HepG2 (cell line): Measurements from ENCODE around the gene CARD19. TPM values are rescaled to one million over a fixed set of nuclear protein-coding genes. Genes with fewer than 3 reads are reported as not detected.
A peak's percentile ranks its signal among the peaks of the same experiment; 100 is the strongest.

Experiments used
- ATAC-seq: fragments of 200-7000 bp; cut with Tn5 transposase; 3 replicates; pipeline ENCODE4 v1.9.1; 2020; ENCODE audit warnings: mild to moderate bottlenecking, moderate library complexity
- BruUV-seq: library from RNA; stranded (reverse); fragments of 400-500 nt; replicated peaks from 2 replicates; lab custom pipeline; 2021; lab: Mats Ljungman, UMichigan
- CTCF ChIA-PET: fragments of 300-600 bp; formaldehyde crosslinking; extraction: SDS; loops from one replicate; lab custom pipeline; 2021; ENCODE audit warnings: low total read pairs, inconsistent platforms, low intra/inter-chr PET ratio; lab: Yijun Ruan, JAX
- POLR2A ChIA-PET: fragments of 350-600 bp; sonication (Branson Sonifier 250); formaldehyde crosslinking; loops from one replicate; lab custom pipeline; 2020; ENCODE audit warnings: antibody characterized with exemption, inconsistent platforms; lab: Yijun Ruan, JAX
- DNase-seq: peaks from one replicate; pipeline ENCODE4 v3.0.0-alpha.2; 2015; ENCODE audit warnings: low spot score
- FAIRE-seq: peaks from 3 replicates; lab custom pipeline; 2011; peaks lifted over from hg19 to GRCh38; lab: Jason Lieb, UNC
- H2AFZ ChIP-seq: one replicate; pipeline ENCODE4 v1.6.1; 2011; ENCODE audit warnings: low read length, inconsistent platforms
- H3K27ac ChIP-seq: fragments of 300-600 bp; 3 replicates; pipeline ENCODE4 v1.8.0; 2011; ENCODE audit warnings: mixed run types, mild to moderate bottlenecking, mixed read lengths, low read length, inconsistent platforms; ENCODE audit not compliant: insufficient read depth; ENCODE audit errors: extremely low read length
- H3K27me3 ChIP-seq, 2 experiments: fragments of 200-600 bp in 1 of 2; 2 replicates in 1 of 2; 3 replicates in 1 of 2; pipeline versions ENCODE4 v1.6.0 to v1.8.0; 2011; ENCODE audit warnings: low read length in 2 of 2, mild to moderate bottlenecking in 2 of 2, moderate library complexity in 2 of 2, inconsistent platforms in 1 of 2; ENCODE audit not compliant: insufficient read depth in 2 of 2, control insufficient read depth in 1 of 2
- H3K36me3 ChIP-seq, 2 experiments: fragments of 200-600 bp in 1 of 2; replicated peaks in 1 of 2; 2 replicates in 1 of 2; 3 replicates in 1 of 2; pipeline versions ENCODE4 v1.5.1 to v1.8.0; 2011; ENCODE audit warnings: low read length in 2 of 2, inconsistent platforms in 1 of 2; ENCODE audit not compliant: insufficient read depth in 2 of 2, control insufficient read depth in 1 of 2
- H3K4me1 ChIP-seq: 2 replicates; pipeline ENCODE4 v1.5.1; 2012; ENCODE audit warnings: low read length, inconsistent platforms; ENCODE audit not compliant: insufficient read depth
- H3K4me2 ChIP-seq: 2 replicates; pipeline ENCODE4 v1.6.0; 2011; ENCODE audit warnings: low read depth, low read length, inconsistent platforms
- H3K4me3 ChIP-seq, 3 experiments: fragments of 200-600 bp in 1 of 3; sonication (generic), shearing (Covaris generic) in 1 of 3; replicated peaks in 1 of 3; 2 replicates each; pipeline ENCODE4 v1.5.1; 2011 to 2016; ENCODE audit warnings: low read length in 3 of 3, inconsistent platforms in 2 of 3, low read depth in 2 of 3, mild to moderate bottlenecking in 2 of 3, control low read depth in 1 of 3, mixed read lengths in 1 of 3; ENCODE audit not compliant: insufficient read depth in 1 of 3
- H3K79me2 ChIP-seq: one replicate; pipeline ENCODE4 v1.6.1; 2011; ENCODE audit warnings: low read length, inconsistent platforms; ENCODE audit not compliant: insufficient read depth
- H3K9ac ChIP-seq: 2 replicates; pipeline ENCODE4 v1.6.0; 2011; ENCODE audit warnings: mild to moderate bottlenecking, low read depth, low read length, inconsistent platforms; ENCODE audit not compliant: insufficient read depth
- H3K9me3 ChIP-seq: 2 replicates; pipeline ENCODE4 v1.5.1; 2012; ENCODE audit warnings: mild to moderate bottlenecking, low read length
- H4K20me1 ChIP-seq: 2 replicates; pipeline ENCODE4 v1.6.0; 2011; ENCODE audit warnings: inconsistent platforms, mild to moderate bottlenecking, low read length, moderate library complexity; ENCODE audit not compliant: insufficient read depth
- DPF2 ChIP-seq: sonication (generic); formaldehyde crosslinking; IDR thresholded peaks from 2 replicates; pipeline ENCODE4 v1.4.0; 2020; ENCODE audit warnings: mild to moderate bottlenecking, low read depth, missing genetic modification reagents, borderline replicate concordance
- FOXC1 ChIP-seq: sonication (generic); formaldehyde crosslinking; IDR thresholded peaks from 2 replicates; pipeline ENCODE4 v1.8.0; 2022; ENCODE audit warnings: mild to moderate bottlenecking, missing genetic modification reagents, borderline replicate concordance
- PRDM15 ChIP-seq: sonication (generic); formaldehyde crosslinking; IDR thresholded peaks from 2 replicates; pipeline ENCODE4 v1.4.0; 2020; ENCODE audit warnings: missing genetic modification reagents
- ZBTB44 ChIP-seq: sonication (generic); formaldehyde crosslinking; IDR thresholded peaks from 2 replicates; pipeline ENCODE4 v1.4.0; 2020; ENCODE audit warnings: missing genetic modification reagents
- ZNF678 ChIP-seq: sonication (generic); formaldehyde crosslinking; IDR thresholded peaks from 2 replicates; pipeline ENCODE4 v1.4.0; 2020; ENCODE audit warnings: mild to moderate bottlenecking, missing genetic modification reagents
- ZNF724P ChIP-seq: sonication (generic); formaldehyde crosslinking; IDR thresholded peaks from 2 replicates; pipeline ENCODE4 v1.8.0; 2022; ENCODE audit warnings: missing genetic modification reagents, borderline replicate concordance
- WGBS: methylation state at CpG from one replicate; pipeline ENCODE4 v1.1.6; 2017; ENCODE audit warnings: low lambda C conversion rate; 5-methylcytosine and 5-hydroxymethylcytosine counted together
- in situ Hi-C: cut with HindIII; loops from 2 replicates; pipeline ENCODE4 v1.10.0; 2017; ENCODE audit warnings: low pct_unique_long_range_greater_than_20kb; ENCODE audit not compliant: extremely low pct_ligation_motif_present
- intact Hi-C: fragments of 100-400 bp; cut with micrococcal nuclease; formaldehyde crosslinking; loops from one replicate; pipeline ENCODE4 v1.10.0; 2022; ENCODE audit not compliant: unreplicated experiment
- polyA plus RNA-seq, 8 experiments: library from polyadenylated mRNA; depleted of rRNA in 3 of 8; stranded (reverse) in 7 of 8; unstranded in 1 of 8; fragments of >200 nt; fragmentation: Illumina TruSeq in 4 of 8; extraction: Trizol in 4 of 8; gene quantifications; 2 replicates each; pipeline versions ENCODE4 v1.2.1 to v1.2.3, GENCODE V29; 2011 to 2016; ENCODE audit warnings: low read depth in 4 of 8, missing spikeins in 1 of 8, mixed read lengths in 1 of 8; ENCODE audit not compliant: insufficient read depth in 1 of 8
- total RNA-seq, 5 experiments: library from RNA; depleted of rRNA; stranded (reverse); fragments of >200 nt; fragmentation: Illumina TruSeq; extraction: Trizol; gene quantifications; 2 replicates each; pipeline ENCODE4 v1.2.3, GENCODE V29; 2016; ENCODE audit warnings: low read depth in 1 of 5
- TF ChIP-seq, protein P1 (sequence below): sonication (generic); formaldehyde crosslinking; IDR thresholded peaks from 2 replicates; pipeline ENCODE4 v1.4.0; 2020; ENCODE audit warnings: low read depth, missing genetic modification reagents
- TF ChIP-seq, protein P2 (sequence below): sonication (generic); formaldehyde crosslinking; IDR thresholded peaks from 2 replicates; pipeline ENCODE4 v1.5.1; 2020; ENCODE audit warnings: mild to moderate bottlenecking, missing genetic modification reagents

Gene CARD19
- total and polyA plus RNA-seq, 2 of the 13 experiments (the other 11 are each of a cell fraction or from before 2014, with no cell fraction given), result 18.4 to 47.2 TPM

- ATAC-seq, result peak; percentile 81
- TSS peak; percentile 79 for BruUV-seq
- CTCF ChIA-PET, result no interaction called here
- H3K9ac ChIP-seq, result peak within 1 kb of the TSS; percentile 99
- in situ Hi-C loops, result no loop called here
- H3K4me1 ChIP-seq, result peaks cover 77% of the 10 kb centered on the region
- H3K79me2 ChIP-seq, result peaks cover 44% of the 10 kb centered on the region
- H3K9me3 ChIP-seq, result no peaks in the 10 kb centered on the region
- peak within 1 kb of the TSS; percentile 99 for H3K27ac ChIP-seq
- 0% methylated on average over 4 of the region's 78 CpGs for WGBS
- H4K20me1 ChIP-seq, result no peaks in the 10 kb centered on the region
- FAIRE-seq, result no peak
- intact Hi-C loops, result no loop called here
- POLR2A ChIA-PET, result interaction anchor here (0.7 to 7.5 kb wide), 16 partner anchors 8 to 432 kb away, joined by 3 to 195 read pairs (median 9); partner anchors contain the start of genes CARD19 and FAM120AOS
- no peak within 1 kb of the TSS for H2AFZ ChIP-seq
- peak within 1 kb of the TSS; percentile 85 to 96 (median 92) for H3K4me3 ChIP-seq
- peaks cover 4 to 5% of the 10 kb centered on the region in 2 experiments; a peak in 3 of 5 replicates for H3K36me3 ChIP-seq
- H3K4me2 ChIP-seq, result peak within 1 kb of the TSS; percentile 98
- peak; percentile 40 for DNase-seq
- H3K27me3 ChIP-seq, result peaks cover 1 to 6% of the 10 kb centered on the region in 2 experiments; a peak in 1 of 5 replicates
- TF ChIP-seq FOXC1 (CRISPR knock-in tag) (peak; percentile 45; the same call in 1 of the 2 replicates), ZNF678 (CRISPR knock-in tag) (peak; percentile 41; the same call in 1 of the 2 replicates), PRDM15 (CRISPR knock-in tag) (peak; percentile 76), ZNF724P (CRISPR knock-in tag) (peak; percentile 42; the same call in 1 of the 2 replicates), DPF2 (CRISPR knock-in tag) (no peak), ZBTB44 (CRISPR knock-in tag) (no peak)
- TF ChIP-seq, protein P1, sequence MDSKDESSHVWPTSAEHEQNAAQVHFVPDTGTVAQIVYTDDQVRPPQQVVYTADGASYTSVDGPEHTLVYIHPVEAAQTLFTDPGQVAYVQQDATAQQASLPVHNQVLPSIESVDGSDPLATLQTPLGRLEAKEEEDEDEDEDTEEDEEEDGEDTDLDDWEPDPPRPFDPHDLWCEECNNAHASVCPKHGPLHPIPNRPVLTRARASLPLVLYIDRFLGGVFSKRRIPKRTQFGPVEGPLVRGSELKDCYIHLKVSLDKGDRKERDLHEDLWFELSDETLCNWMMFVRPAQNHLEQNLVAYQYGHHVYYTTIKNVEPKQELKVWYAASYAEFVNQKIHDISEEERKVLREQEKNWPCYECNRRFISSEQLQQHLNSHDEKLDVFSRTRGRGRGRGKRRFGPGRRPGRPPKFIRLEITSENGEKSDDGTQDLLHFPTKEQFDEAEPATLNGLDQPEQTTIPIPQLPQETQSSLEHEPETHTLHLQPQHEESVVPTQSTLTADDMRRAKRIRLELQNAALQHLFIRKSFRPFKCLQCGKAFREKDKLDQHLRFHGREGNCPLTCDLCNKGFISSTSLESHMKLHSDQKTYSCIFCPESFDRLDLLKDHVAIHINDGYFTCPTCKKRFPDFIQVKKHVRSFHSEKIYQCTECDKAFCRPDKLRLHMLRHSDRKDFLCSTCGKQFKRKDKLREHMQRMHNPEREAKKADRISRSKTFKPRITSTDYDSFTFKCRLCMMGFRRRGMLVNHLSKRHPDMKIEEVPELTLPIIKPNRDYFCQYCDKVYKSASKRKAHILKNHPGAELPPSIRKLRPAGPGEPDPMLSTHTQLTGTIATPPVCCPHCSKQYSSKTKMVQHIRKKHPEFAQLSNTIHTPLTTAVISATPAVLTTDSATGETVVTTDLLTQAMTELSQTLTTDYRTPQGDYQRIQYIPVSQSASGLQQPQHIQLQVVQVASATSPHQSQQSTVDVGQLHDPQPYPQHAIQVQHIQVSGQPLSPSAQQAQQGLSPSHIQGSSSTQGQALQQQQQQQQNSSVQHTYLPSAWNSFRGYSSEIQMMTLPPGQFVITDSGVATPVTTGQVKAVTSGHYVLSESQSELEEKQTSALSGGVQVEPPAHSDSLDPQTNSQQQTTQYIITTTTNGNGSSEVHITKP (CRISPR knock-in tag), result peak; percentile 18; the same call in 1 of the 2 replicates
- TF ChIP-seq, protein P2, sequence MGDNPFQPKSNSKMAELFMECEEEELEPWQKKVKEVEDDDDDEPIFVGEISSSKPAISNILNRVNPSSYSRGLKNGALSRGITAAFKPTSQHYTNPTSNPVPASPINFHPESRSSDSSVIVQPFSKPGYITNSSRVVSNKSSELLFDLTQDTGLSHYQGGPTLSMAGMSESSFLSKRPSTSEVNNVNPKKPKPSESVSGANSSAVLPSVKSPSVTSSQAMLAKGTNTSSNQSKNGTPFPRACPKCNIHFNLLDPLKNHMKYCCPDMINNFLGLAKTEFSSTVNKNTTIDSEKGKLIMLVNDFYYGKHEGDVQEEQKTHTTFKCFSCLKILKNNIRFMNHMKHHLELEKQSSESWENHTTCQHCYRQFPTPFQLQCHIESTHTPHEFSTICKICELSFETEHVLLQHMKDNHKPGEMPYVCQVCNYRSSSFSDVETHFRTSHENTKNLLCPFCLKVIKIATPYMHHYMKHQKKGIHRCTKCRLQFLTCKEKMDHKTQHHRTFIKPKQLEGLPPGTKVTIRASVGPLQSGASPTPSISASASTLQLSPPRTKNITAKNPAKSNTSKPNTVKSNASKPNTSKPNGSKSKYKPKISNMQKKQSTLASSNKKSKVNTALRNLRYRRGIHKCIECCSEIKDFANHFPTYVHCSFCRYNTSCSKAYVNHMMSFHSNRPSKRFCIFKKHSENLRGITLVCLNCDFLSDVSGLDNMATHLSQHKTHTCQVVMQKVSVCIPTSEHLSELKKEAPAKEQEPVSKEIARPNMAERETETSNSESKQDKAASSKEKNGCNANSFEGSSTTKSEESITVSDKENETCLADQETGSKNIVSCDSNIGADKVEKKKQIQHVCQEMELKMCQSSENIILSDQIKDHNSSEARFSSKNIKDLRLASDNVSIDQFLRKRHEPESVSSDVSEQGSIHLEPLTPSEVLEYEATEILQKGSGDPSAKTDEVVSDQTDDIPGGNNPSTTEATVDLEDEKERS (CRISPR knock-in tag), result no peak; the same call in 1 of the 2 replicates
Observed at GRCh38 chr9:93134015-93134739, 38.2 kb downstream of the CARD19 start, which contains the start of gene NINJ1. TSS of gene NINJ1 (minus strand) at chr9:93134251. CDS start at chr9:93134217, 34 bp downstream.
